IPS DF 4.7 (cell line): ENCODE results near the gene ACKR3.

Experiments used
- DNase-seq: peaks from one replicate; pipeline ENCODE4 v3.0.0-alpha.2; 2013; ENCODE audit warnings: low spot score; ENCODE audit errors: extremely low read depth

Gene ACKR3

GRCh38 chr2:236584521-236585384 is 15.1 kb downstream of the ACKR3 start:
- no peak for DNase-seq

- DNase-seq: no peak
Observed at GRCh38 chr2:236585966-236586365, 16.3 kb downstream of the ACKR3 start.

DNA sequence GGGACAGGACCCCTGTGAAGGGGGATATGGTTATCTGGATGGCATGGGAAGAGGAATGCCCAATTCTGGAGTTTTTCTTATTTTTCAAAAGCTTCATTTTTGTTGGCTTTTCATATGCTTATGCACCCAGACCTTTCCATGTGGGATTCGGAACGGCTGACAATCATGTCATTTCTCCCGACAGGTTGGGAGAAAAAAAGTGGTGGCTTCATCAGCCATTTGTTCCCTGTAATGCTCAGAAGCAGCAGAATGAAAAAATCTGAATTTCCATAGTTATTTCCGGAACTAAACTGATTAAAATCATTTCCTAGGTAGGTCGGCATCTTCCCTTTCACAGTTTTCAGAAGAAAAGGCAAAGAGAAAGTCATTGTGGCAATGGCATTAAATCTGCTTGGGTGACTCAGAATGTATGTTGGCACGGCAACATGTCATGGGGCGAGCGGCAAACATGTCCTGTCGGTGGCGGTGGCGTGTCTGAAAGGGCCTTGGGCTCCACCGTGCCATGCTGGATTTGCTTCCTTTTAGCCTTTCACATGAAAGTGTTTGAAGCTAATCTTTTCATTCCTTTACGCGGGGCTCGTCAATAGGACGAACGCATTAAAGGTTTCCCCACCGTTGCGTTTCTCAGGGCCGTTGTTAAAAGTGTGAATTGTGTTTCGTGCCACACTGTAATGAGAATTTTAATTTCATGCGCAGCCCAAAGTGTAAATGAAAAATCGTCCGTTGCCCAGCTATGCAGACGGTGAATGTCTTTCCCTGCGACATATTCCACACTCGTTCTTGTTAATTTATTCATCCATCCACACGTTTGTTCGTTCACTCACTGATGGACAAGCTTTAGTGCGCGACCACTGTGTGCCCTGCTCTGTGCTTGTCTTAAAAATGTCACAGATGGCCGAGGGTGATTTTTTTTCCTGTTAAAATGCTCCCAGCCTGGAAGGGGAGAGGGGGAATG is 18.5 kb downstream of the ACKR3 start:
- no peak for DNase-seq

DNA sequence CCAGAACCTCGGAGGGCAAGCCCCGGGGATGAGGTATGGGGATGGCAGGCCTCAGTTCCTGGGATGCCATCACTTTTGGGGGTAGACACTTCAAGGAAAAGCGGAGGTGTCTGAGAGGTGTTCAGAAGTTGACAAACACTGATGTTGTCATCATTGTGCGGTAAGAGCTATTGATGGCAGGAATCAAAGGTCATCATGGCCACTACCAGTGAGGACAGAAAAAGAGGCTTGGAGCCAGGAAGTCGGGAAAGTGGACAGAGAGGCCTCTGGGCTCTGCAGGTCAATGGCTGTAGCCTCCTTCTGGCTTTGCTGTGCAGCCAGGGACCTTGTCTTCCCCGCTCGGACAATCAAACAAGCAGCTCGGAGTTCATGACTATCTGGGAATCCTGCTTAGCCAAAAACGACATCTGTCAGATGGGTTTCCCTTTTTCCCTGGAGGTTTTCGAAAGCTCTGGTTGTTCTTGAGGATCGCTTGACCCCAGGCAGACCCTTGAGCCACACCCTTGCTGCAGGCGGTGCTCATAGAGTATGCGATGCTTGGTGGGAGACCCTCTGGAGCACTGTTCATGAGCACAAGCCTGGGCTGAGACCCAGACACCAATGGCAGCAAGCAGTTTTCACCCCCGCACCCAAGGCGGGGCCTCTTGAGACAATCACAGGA is 19.4 kb downstream of the ACKR3 start:
- DNase-seq: no peak

- DNase-seq: no peak
Observed at GRCh38 chr2:236590846-236591245, 21.2 kb downstream of the ACKR3 start.

DNA sequence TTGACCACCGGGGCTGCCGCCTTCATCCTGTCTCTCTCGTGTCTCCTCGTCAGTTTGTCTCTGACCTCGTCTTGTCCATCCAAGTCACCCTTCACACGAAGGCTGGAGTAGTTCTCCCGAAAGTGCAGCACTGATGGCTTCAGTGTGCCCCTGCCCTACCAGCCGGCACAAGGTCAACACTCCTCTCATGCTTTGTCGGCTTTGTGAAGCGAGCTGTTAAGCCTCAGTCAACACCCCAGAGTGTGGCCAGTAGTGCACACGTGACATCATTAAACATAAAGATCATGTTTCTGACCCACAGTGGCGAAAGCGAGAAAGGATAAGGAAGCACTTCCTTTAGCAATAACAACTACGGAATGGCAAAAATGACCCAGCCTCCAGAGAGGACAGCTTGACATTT is 23.2 kb downstream of the ACKR3 start:
- DNase-seq: no peak

GRCh38 chr2:236593531-236593930 is 23.9 kb downstream of the ACKR3 start:
- DNase-seq: no peak

DNA sequence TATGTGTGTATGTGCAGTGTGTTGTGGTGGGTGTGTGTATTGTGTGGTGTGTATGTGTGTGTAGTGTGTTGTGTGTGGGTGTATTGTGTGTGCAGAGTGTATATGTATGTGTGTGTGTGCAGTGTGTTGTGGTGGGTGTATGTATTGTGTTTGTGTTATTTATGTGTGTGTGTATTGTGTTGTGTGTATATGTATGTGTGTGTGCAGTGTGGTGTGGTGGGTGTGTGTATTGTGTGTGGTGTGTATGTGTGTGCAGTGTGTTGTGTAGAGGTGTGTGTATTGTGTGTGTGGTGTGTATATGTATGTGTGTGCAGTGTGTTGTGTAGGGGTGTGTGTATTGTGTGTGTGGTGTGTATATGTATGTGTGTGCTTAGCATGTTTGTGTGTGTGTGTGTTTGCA is 24.3 kb downstream of the ACKR3 start:
- no peak for DNase-seq

GRCh38 chr2:236597629-236598028 is 28.0 kb downstream of the ACKR3 start:
- DNase-seq: no peak

DNA sequence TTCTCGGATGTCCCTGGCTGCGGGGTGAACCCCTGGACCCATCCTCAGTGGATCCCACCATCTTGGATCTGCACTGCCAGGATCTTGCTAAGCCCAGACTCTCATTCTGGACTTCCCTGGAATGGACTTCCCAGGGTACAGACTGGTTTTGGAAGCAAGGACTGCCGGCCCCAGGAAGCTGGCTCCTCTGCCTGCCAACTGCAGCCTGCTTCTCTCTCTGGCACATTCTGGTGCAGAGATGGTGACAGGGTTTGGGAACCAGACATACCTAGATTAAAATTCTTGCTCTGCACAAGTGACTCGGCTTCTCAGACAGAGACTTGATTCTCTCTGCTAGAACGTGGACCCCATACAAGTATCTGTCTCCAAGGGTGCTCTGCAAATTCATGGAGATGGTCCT is 29.4 kb downstream of the ACKR3 start:
- no peak for DNase-seq

DNA sequence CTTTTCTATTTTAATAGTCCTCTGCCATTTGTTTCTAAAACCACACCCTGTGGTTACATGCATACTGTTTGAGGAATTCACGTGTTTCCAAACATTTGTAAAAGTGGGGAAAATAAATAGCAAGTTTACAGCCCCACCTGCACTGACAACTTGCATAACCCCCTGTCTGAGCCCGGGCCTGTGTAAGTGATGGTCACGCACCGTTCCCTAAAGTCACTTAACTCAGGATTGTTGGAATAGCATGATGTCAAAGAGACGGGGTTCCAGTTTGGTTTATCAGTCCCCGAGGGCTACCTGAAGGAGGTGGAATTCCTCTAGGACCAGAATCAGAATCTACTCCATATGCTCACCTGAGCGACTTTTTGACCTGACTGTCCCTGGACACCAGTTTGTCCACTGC is 30.5 kb downstream of the ACKR3 start:
- no peak for DNase-seq

- no peak for DNase-seq
Observed at GRCh38 chr2:236600892-236601291, 31.3 kb downstream of the ACKR3 start.

DNA sequence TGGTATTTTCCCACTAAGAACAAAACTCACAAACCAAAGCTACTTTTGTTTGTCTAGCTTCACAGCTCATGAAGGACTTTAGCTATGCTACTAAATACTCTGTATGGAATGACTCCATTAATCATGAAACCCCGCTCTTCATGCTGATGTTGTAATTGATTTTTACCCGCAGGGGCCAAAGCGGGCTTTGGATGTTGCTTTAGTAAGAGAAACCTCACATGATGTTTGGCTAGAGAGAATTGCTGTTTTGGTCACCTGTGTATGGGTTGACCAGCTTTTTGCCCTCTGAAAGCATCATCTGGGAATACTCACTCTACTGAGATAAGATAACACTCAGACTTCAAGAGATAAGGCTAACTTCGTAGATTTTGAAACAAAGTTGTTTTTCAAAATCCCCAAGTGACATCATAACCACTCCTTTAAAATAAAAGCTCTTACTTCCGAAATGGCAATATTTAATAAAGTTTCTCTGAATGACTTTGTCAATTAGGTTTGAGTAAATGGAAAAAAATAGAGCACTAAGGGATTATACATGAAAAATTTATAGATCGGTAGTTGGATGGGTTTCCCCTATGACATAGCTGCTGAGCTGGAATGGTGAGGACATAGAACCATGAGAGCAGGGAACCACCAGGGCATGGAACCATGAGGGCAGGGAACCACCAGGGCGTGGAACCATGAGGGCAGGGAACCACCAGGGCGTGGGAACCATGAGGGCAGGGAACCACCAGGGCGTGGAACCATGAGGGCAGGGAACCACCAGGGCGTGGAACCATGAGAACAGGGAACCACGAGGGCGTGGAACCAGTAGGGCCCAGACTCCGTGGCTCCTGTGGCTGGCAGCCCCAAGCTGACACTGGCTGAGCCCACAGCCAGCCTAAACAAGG is 31.9 kb downstream of the ACKR3 start:
- no peak for DNase-seq

DNA sequence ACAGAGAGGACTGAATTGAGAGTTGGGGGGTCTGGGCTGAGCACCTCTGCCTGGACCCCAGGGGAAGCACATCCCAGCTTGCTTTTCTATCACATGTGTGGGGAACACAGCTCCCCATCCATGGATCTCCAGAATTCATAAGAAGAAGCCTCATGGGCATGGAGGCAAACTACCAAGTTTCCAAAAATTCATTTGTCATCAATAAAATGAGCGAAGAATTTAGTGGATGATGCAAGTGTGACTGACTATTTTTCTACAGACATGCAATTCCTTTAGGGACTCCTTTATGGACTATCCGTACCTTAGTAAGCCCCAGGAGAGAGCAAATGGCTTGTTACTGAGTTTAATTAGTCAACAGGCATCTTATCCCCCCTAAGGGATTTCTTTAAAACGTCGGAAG is 33.1 kb downstream of the ACKR3 start:
- no peak for DNase-seq

DNA sequence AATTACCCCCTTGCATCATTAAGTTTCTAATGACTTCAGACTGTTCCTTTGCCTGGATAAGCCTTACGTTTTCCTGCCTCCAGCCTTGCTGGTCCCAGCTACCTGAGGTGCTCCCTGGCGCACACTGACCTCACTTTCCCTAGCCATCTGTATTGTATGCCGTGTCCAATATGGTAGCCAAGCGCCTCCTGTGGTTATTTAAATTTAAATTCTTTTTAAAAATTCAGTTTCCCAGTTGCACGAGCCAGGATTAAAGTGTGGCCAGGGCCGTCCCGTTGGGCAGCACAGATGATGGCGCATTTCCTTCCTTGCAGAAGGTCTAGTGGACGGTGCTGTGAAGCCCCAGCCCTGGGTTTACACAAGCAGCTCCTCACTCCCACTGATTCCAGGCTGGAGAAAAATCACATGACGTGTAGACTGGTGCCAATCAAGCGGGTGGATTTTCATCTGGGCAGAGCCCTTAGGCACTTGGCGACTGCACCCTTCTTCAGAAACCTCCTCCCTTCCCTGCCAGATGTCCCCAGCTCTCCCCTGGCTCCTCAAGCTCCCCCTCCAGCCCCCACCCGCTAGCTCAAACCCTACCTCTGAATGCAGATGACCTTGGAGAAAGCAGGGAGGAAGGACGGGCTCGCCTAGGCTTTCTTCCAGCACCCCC is 33.9 kb downstream of the ACKR3 start:
- DNase-seq: no peak

- DNase-seq: no peak
Observed at GRCh38 chr2:236604575-236605344, 35.1 kb downstream of the ACKR3 start.

- DNase-seq: no peak
Observed at GRCh38 chr2:236605345-236605734, 35.7 kb downstream of the ACKR3 start.

GRCh38 chr2:236606023-236606422 is 36.4 kb downstream of the ACKR3 start:
- no peak for DNase-seq

DNA sequence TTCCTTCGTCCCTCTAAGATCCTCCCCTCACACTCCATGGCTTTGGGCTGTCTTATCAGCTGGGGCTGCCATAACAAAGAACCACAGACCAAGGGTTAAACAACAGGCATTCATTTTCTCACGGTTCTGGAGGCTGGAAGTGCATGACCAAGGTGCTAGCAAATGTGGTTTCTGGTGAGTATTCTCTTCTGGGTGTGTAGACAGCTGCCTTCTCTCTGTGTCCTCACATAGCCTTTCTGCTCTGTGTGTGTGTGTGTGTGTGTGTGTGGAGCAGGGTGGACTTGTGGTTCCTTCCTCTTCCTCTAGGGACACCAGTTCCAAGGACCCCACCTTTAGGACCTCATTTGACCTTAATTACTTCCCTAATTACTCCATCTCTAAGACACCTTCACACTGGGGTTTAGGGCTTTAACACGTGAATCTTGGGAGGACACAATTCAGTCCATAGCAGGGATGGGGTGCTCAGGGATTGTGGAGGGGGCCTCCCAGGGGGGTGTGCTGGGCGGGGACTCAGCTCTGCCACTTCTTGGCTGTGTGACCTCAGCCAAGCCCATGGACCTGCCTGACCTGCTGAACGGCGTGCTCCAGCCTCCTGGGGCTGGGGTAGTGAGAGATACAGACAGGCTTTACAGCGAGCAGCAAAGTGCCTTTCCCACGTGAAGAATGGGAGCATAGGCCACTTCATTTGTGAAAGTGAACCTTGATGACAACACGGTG is 38.0 kb downstream of the ACKR3 start:
- no peak for DNase-seq
